ENCODE data around the gene VPS4B.
"Not testable (repeated sequence)": the region's sequence is repeated elsewhere in the genome, so short reads cannot be mapped to it uniquely, and the experiment has no call there.

The VPS4B gene

GRCh38 chr18:63422087-63422863, at the start of gene VPS4B:
TSS of gene VPS4B (minus strand) at chr18:63422476. CDS start at chr18:63422259, 217 bp downstream.
- peak; percentile 99 for DNase-seq

GRCh38 chr18:63470751-63471150, 48.5 kb upstream of the VPS4B start:
- no peak for DNase-seq

- no peak for DNase-seq
Measured at GRCh38 chr18:63468575-63468974, 46.3 kb upstream of the VPS4B start.

GRCh38 chr18:63467699-63468098, 45.4 kb upstream of the VPS4B start:
- DNase-seq = no peak

GRCh38 chr18:63465059-63465458, 42.8 kb upstream of the VPS4B start:
- DNase-seq = no peak

GRCh38 chr18:63464434-63464833, 42.2 kb upstream of the VPS4B start:
- DNase-seq = no peak

- no peak for DNase-seq
Measured at GRCh38 chr18:63460414-63460813, 38.1 kb upstream of the VPS4B start.

GRCh38 chr18:63457977-63458376, 35.7 kb upstream of the VPS4B start:
- no peak for DNase-seq

GRCh38 chr18:63454497-63454896, 32.2 kb upstream of the VPS4B start:
- no peak for DNase-seq

- not testable (repeated sequence) for DNase-seq
Measured at GRCh38 chr18:63452751-63453150, 30.5 kb upstream of the VPS4B start.

GRCh38 chr18:63451799-63452660, 29.8 kb upstream of the VPS4B start:
- peak; percentile 11 for DNase-seq

- no peak for DNase-seq
Measured at GRCh38 chr18:63449426-63449825, 27.1 kb upstream of the VPS4B start.

GRCh38 chr18:63447066-63447465, 24.8 kb upstream of the VPS4B start:
- no peak for DNase-seq

- DNase-seq = no peak
Measured at GRCh38 chr18:63446266-63446665, 24.0 kb upstream of the VPS4B start.

- DNase-seq = no peak
Measured at GRCh38 chr18:63445037-63445436, 22.8 kb upstream of the VPS4B start.

GRCh38 chr18:63444580-63444979, 22.3 kb upstream of the VPS4B start:
- DNase-seq = peak; percentile 89

GRCh38 chr18:63443829-63444228, 21.6 kb upstream of the VPS4B start:
- no peak for DNase-seq

GRCh38 chr18:63440881-63441280, 18.6 kb upstream of the VPS4B start:
- no peak for DNase-seq

- DNase-seq = peak; percentile 18
Measured at GRCh38 chr18:63440219-63440618, 17.9 kb upstream of the VPS4B start.

- DNase-seq = peak; percentile 54
Measured at GRCh38 chr18:63439334-63439733, 17.1 kb upstream of the VPS4B start.

GRCh38 chr18:63438181-63438580, 15.9 kb upstream of the VPS4B start:
- no peak for DNase-seq

GRCh38 chr18:63433334-63433866, 11.1 kb upstream of the VPS4B start:
- DNase-seq = no peak

- DNase-seq = no peak
Measured at GRCh38 chr18:63431180-63431579, 8.9 kb upstream of the VPS4B start.

GRCh38 chr18:63430526-63430925, 8.2 kb upstream of the VPS4B start:
- DNase-seq = no peak

Measured in HCEC 1CT (cell line).